ENCODE data around the gene NFATC3. TPM values are rescaled to one million over a fixed set of nuclear protein-coding genes. Genes with fewer than 3 reads are reported as not detected.
A peak's percentile ranks its signal among the peaks of the same experiment; 100 is the strongest.
"Not testable (repeated sequence)": the region's sequence is repeated elsewhere in the genome, so short reads cannot be mapped to it uniquely, and the experiment has no call there.

The NFATC3 gene
- total RNA-seq, 1 donor from 2014 or later: 33.1 TPM

DNA sequence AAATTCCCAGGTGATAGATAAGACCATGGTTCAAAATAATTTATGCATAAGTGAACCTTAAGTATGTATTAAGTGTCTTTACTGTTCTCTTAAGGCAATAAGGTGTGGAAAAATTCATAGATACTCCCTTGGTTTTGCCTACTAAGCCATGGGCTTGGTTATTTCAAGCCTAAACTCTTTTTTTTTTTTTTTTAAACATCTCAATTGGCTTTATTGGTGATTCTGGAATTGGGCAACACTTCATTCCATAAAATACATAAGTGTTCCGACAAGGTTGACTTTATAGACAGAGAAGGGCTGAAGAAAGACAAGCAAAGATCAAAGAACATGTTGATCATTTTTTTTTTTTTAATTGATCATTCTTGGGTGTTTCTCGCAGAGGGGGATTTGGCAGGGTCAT is 77.2 kb downstream of the NFATC3 start:
- Mint-ChIP-seq H3K27me3 (ENCODE audit: unreplicated experiment) (no peaks in the 10 kb centered on the region), H3K36me3 (ENCODE audit: unreplicated experiment) (peaks cover 5% of the 10 kb centered on the region), H3K4me3 (ENCODE audit: unreplicated experiment) (no peak overlapping the region), H3K27ac (ENCODE audit: unreplicated experiment) (peak overlapping the region; percentile 85), H3K9me3 (ENCODE audit: unreplicated experiment) (peaks cover 2% of the 10 kb centered on the region), H3K4me1 (ENCODE audit: low read depth, unreplicated experiment) (peaks cover 2% of the 10 kb centered on the region)
- TF ChIP-seq, protein P1, sequence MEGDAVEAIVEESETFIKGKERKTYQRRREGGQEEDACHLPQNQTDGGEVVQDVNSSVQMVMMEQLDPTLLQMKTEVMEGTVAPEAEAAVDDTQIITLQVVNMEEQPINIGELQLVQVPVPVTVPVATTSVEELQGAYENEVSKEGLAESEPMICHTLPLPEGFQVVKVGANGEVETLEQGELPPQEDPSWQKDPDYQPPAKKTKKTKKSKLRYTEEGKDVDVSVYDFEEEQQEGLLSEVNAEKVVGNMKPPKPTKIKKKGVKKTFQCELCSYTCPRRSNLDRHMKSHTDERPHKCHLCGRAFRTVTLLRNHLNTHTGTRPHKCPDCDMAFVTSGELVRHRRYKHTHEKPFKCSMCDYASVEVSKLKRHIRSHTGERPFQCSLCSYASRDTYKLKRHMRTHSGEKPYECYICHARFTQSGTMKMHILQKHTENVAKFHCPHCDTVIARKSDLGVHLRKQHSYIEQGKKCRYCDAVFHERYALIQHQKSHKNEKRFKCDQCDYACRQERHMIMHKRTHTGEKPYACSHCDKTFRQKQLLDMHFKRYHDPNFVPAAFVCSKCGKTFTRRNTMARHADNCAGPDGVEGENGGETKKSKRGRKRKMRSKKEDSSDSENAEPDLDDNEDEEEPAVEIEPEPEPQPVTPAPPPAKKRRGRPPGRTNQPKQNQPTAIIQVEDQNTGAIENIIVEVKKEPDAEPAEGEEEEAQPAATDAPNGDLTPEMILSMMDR (IDR thresholded peaks at IDR 0.05; ENCODE audit: partially characterized antibody, unreplicated experiment): no peak
- DNase-seq: no peak

DNA sequence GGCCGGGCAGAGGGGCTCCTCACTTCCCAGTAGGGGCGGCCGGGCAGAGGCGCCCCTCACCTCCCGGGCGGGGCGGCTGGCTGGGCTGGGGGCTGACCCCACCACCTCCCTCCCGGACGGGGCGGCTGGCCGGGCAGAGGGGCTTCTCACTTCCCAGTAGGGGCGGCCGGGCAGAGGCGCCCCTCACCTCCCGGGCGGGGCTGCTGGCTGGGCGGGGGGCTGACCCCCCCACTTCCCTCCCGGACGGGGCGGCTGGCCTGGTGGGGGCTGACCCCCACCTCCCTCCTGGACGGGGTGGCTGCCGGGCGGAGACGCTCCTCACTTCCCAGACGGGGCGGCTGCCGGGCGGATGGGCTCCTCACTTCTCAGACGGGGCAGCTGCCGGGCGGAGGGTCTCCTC is 78.1 kb downstream of the NFATC3 start:
- H3K36me3 Mint-ChIP-seq (ENCODE audit: unreplicated experiment); H3K4me3 Mint-ChIP-seq (ENCODE audit: unreplicated experiment); H3K9me3 Mint-ChIP-seq (ENCODE audit: unreplicated experiment); H3K4me1 Mint-ChIP-seq (ENCODE audit: low read depth, unreplicated experiment); H3K27ac Mint-ChIP-seq (ENCODE audit: unreplicated experiment); H3K27me3 Mint-ChIP-seq (ENCODE audit: unreplicated experiment); DNase-seq: not testable (repeated sequence)

DNA sequence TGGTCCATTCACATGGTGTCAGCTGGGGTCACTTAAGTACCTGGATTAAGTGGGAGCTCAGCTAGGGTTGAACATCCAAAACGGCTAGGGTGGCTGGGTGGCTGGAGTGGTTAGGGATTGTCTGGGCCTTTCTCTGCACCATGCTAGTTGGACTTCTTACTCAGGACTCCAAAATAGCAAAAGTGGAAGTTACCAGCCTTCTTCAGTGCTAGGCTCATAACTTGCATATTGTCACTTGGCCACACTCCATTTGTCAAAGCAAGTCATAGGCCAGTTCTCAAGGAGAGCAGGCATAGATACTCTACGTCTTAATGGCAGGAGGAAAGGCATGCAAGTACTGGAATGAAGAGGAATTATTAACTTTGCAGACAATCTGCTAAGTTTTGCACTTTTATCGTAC is 81.1 kb downstream of the NFATC3 start:
- no peak for DNase-seq
- no peaks in the 10 kb centered on the region for H3K27me3 Mint-ChIP-seq (ENCODE audit: unreplicated experiment)
- H3K9me3 Mint-ChIP-seq (ENCODE audit: unreplicated experiment): peaks cover 2% of the 10 kb centered on the region
- peaks cover 2% of the 10 kb centered on the region for H3K4me1 Mint-ChIP-seq (ENCODE audit: low read depth, unreplicated experiment)
- H3K27ac Mint-ChIP-seq (ENCODE audit: unreplicated experiment): no peak overlapping the region
- TF ChIP-seq, protein P1 (IDR thresholded peaks at IDR 0.05; ENCODE audit: partially characterized antibody, unreplicated experiment): no peak
- H3K4me3 Mint-ChIP-seq (ENCODE audit: unreplicated experiment): no peak overlapping the region
- peaks cover 5% of the 10 kb centered on the region for H3K36me3 Mint-ChIP-seq (ENCODE audit: unreplicated experiment)

DNA sequence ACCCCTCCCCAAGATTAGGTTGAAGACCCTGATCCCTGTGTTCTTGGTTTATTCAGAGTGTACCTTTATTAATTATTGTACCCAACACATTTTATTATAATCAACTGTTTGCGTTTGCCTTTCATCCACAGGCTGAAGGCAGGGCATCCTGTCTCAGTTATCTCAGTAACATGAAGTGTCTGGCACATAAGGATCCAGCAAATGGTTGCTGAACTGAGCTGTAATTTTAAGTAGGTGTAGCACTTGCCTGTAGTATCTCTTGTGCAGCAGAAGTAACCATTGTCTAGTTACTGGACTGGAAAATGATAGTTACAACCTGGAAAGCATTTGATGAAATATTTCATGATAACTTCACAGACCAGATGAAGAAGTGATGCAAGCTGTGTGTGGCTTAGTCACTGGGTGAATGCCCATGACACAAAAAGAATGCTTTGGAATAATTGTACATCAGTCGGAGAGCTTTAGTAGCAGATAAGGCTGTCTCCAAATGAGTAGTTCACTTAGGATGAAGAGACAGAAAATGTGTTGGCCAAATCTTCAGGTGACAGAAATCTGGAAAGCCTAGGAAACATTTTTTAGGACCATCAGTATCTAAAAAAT is 94.1 kb downstream of the NFATC3 start:
- Mint-ChIP-seq H3K27me3 (ENCODE audit: unreplicated experiment) (no peaks in the 10 kb centered on the region), H3K36me3 (ENCODE audit: unreplicated experiment) (peaks cover 10% of the 10 kb centered on the region), H3K4me1 (ENCODE audit: low read depth, unreplicated experiment) (no peaks in the 10 kb centered on the region), H3K27ac (ENCODE audit: unreplicated experiment) (no peak overlapping the region), H3K9me3 (ENCODE audit: unreplicated experiment) (no peaks in the 10 kb centered on the region), H3K4me3 (ENCODE audit: unreplicated experiment) (no peak overlapping the region)
- TF ChIP-seq, protein P1 (IDR thresholded peaks at IDR 0.05; ENCODE audit: partially characterized antibody, unreplicated experiment): no peak
- DNase-seq: no peak

DNA sequence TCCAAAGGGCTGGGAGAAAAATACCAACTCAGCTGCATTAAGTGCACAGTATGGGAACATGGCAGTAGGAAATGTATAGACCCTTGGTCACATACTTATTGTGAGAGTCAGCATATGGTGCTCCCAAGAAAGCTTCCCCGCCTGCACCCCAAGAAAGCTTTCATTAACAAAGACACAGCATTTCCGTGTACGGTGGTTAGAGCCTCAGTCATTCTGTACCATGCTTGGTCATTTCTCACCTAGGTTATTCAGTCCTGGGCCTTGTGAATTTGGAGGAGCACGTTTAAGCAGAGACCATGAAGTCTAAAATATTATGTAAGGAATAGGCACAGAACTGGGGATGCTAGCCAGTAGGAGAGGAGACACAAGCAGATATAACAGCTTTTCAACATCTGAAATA is 94.7 kb downstream of the NFATC3 start:
- TF ChIP-seq, protein P1 (IDR thresholded peaks at IDR 0.05; ENCODE audit: partially characterized antibody, unreplicated experiment): no peak
- H3K36me3 Mint-ChIP-seq (ENCODE audit: unreplicated experiment): peaks cover 10% of the 10 kb centered on the region
- H3K27me3 Mint-ChIP-seq (ENCODE audit: unreplicated experiment): no peaks in the 10 kb centered on the region
- no peak overlapping the region for H3K4me3 Mint-ChIP-seq (ENCODE audit: unreplicated experiment)
- H3K4me1 Mint-ChIP-seq (ENCODE audit: low read depth, unreplicated experiment): no peaks in the 10 kb centered on the region
- H3K9me3 Mint-ChIP-seq (ENCODE audit: unreplicated experiment): no peaks in the 10 kb centered on the region
- DNase-seq: no peak
- peak overlapping the region; percentile 39 for H3K27ac Mint-ChIP-seq (ENCODE audit: unreplicated experiment)
